Activated naive CD8-positive, alpha-beta T cell treated with anti-CD3 and anti-CD28 coated beads, Interleukin-2, amount 10 ng/mL, durations not matched to agents 7 days and 5 days (primary cell): ENCODE data around the gene ZNF334. TPM values are rescaled to one million over a fixed set of nuclear protein-coding genes. Genes with fewer than 3 reads are reported as not detected.

Experiments used
- ATAC-seq: fragments of 150-1000 bp; cut with Tn5 transposase; one replicate; pipeline ENCODE4 v1.10.0; 2021; ENCODE audit warnings: low read depth, moderate library complexity
- POLR2A ChIA-PET: fragments of 350-600 bp; sonication (Branson Sonifier 250); formaldehyde crosslinking; loops from one replicate; lab custom pipeline; 2021; ENCODE audit warnings: antibody characterized with exemption; lab: Charles Lee
- DNase-seq: peaks from one replicate; pipeline ENCODE4 v3.0.0; 2021
- H3K27ac Mint-ChIP-seq: one replicate; pipeline ENCODE4 v1.8.0; 2022; ENCODE audit warnings: mild to moderate bottlenecking, mixed read lengths
- H3K27me3 Mint-ChIP-seq: one replicate; pipeline ENCODE4 v1.8.0; 2022; ENCODE audit warnings: mild to moderate bottlenecking, moderate library complexity, mixed read lengths
- H3K36me3 Mint-ChIP-seq: one replicate; pipeline ENCODE4 v1.8.0; 2021; ENCODE audit warnings: mild to moderate bottlenecking, mixed read lengths
- H3K4me1 Mint-ChIP-seq: one replicate; pipeline ENCODE4 v1.8.0; 2021; ENCODE audit warnings: mixed read lengths
- H3K4me3 Mint-ChIP-seq: one replicate; pipeline ENCODE4 v1.8.0; 2022; ENCODE audit warnings: mild to moderate bottlenecking, moderate library complexity, mixed read lengths
- H3K9me3 Mint-ChIP-seq: one replicate; pipeline ENCODE4 v1.8.0; 2021; ENCODE audit warnings: mixed read lengths
- total RNA-seq, 2 experiments: library from RNA; stranded (reverse); gene quantifications; one replicate each; pipeline ENCODE4 v1.2.3, GENCODE V29; 2021

The ZNF334 gene
- total RNA-seq, 2 experiments from 2014 or later = 1.9 to 2.1 TPM

GRCh38 chr20:46458866-46459750, 54.3 kb downstream of the ZNF334 start:
- peaks cover 17% of the 10 kb centered on the region for H3K9me3 Mint-ChIP-seq
- H3K4me1 Mint-ChIP-seq = no peaks in the 10 kb centered on the region
- no peak for DNase-seq
- no peak overlapping the region for H3K4me3 Mint-ChIP-seq
- H3K27ac Mint-ChIP-seq = no peak overlapping the region
- peaks cover 5% of the 10 kb centered on the region for H3K36me3 Mint-ChIP-seq
- H3K27me3 Mint-ChIP-seq = peaks cover 18% of the 10 kb centered on the region
- no peak for ATAC-seq
- POLR2A ChIA-PET = no interaction called here

- Mint-ChIP-seq H3K4me3 (no peak overlapping the region), H3K36me3 (peaks cover 5% of the 10 kb centered on the region), H3K9me3 (peaks cover 18% of the 10 kb centered on the region), H3K4me1 (no peaks in the 10 kb centered on the region), H3K27ac (no peak overlapping the region), H3K27me3 (peaks cover 19% of the 10 kb centered on the region)
- POLR2A ChIA-PET = no interaction called here
- no peak for ATAC-seq
- no peak for DNase-seq
These were observed 56.9 kb downstream of the ZNF334 start for GRCh38 chr20:46456255-46457028.

DNA sequence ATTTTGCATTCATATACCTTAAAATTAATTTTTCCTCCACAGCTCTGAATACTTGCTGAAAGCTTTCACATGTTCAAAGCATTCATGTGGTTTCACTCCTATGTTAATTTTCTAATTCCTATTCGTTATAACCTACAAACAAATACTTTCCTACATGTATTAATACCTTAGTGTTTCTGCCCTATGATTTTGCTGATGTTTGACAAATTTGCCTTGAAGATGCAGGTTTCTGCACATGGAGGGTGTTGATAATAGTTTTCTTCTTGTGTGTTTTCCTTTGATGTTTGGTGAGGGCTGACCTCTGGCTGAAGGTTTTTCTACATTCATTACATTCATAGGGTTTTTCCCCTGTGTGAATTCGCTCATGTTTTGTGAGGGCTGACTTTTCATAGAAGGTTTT, 57.6 kb downstream of the ZNF334 start:
- peaks cover 20% of the 10 kb centered on the region for H3K9me3 Mint-ChIP-seq
- ATAC-seq (no peak), DNase-seq (no peak)
- H3K36me3 Mint-ChIP-seq = peaks cover 5% of the 10 kb centered on the region
- H3K27me3 Mint-ChIP-seq = peaks cover 23% of the 10 kb centered on the region
- peaks cover 1% of the 10 kb centered on the region for H3K4me1 Mint-ChIP-seq
- H3K4me3 Mint-ChIP-seq = no peak overlapping the region
- H3K27ac Mint-ChIP-seq = no peak overlapping the region
- POLR2A ChIA-PET = no interaction called here

Other genes with a start within 250 kb of the ZNF334 start
- gene CDH22, start 205.1 kb downstream of the ZNF334 start, total RNA-seq = not detected
- 10 to 100 TPM; 66.8 to 75.2 TPM for gene ELMO2, start 106.9 kb downstream of the ZNF334 start, total RNA-seq
- gene OCSTAMP, start 37.1 kb upstream of the ZNF334 start, total RNA-seq = not detected
- under 1 TPM; 0.26 to 0.30 TPM for gene SLC13A3, start 137.9 kb upstream of the ZNF334 start, total RNA-seq
- 10 to 100 TPM; 17.3 to 18.4 TPM for gene TP53RK, start 175.9 kb upstream of the ZNF334 start, total RNA-seq
- not detected for gene SLC2A10, start 196.1 kb upstream of the ZNF334 start, total RNA-seq